A549 (cell line): ENCODE data around the gene PTPRN2. TPM values are rescaled to one million over a fixed set of nuclear protein-coding genes. Genes with fewer than 3 reads are reported as not detected.
"Not testable (repeated sequence)": the region's sequence is repeated elsewhere in the genome, so short reads cannot be mapped to it uniquely, and the experiment has no call there.

Source experiments
- ATAC-seq, 2 experiments: fragments of 200-7000 bp in 1 of 2; fragments of >200 bp in 1 of 2; cut with Nextera tagmentation in 1 of 2; cut with Tn5 transposase in 1 of 2; 3 replicates each; pipeline versions ENCODE4 v1.8.0 to v1.9.1; 2018 to 2020; ENCODE audit warnings: mild to moderate bottlenecking in 1 of 2, moderate library complexity in 1 of 2
- CTCF ChIA-PET: fragments of 300-600 bp; sonication (Branson Sonifier 250); formaldehyde crosslinking; extraction: SDS; loops from one replicate; lab custom pipeline; 2021; ENCODE audit warnings: antibody characterized with exemption, inconsistent platforms; lab: Yijun Ruan, JAX
- POLR2A ChIA-PET: fragments of 350-600 bp; formaldehyde crosslinking; extraction: SDS; loops from one replicate; lab custom pipeline; 2021; ENCODE audit warnings: antibody characterized with exemption, inconsistent platforms; lab: Yijun Ruan, JAX
- DNase-seq, 2 experiments: peaks; one replicate each; pipeline versions ENCODE4 v3.0.0 to v3.0.0-alpha.2; 2011 to 2016; ENCODE audit warnings: low read depth in 1 of 2, low spot score in 1 of 2
- FAIRE-seq: peaks from 2 replicates; lab custom pipeline; 2011; peaks lifted over from hg19 to GRCh38; lab: Jason Lieb, UNC
- H3K27ac ChIP-seq, 2 experiments: fragments of >200 bp; sonication (Bioruptor Twin); formaldehyde crosslinking; 3 replicates each; pipeline ENCODE4 v1.5.1; 2016 to 2017
- H3K4me1 ChIP-seq: fragments of >200 bp; sonication (Bioruptor Twin); formaldehyde crosslinking; 3 replicates; pipeline ENCODE4 v1.6.1; 2016
- H3K4me2 ChIP-seq: fragments of >200 bp; sonication (Bioruptor Twin); formaldehyde crosslinking; 3 replicates; pipeline ENCODE4 v1.6.1; 2016
- H3K4me3 ChIP-seq: fragments of >200 bp; sonication (Bioruptor Twin); formaldehyde crosslinking; 3 replicates; pipeline ENCODE4 v1.5.1; 2016
- H3K9me3 ChIP-seq: fragments of >200 bp; sonication (Bioruptor Twin); formaldehyde crosslinking; 3 replicates; pipeline ENCODE4 v1.6.1; 2016
- ATOH8 ChIP-seq: fragments of 250-450 bp; sonication (Bioruptor Pico); IDR thresholded peaks from 2 replicates; pipeline ENCODE4 v1.5.0; 2020; ENCODE audit warnings: low read depth, mild to moderate bottlenecking, moderate library complexity
- CEBPB ChIP-seq, 2 experiments: fragments of >200 bp in 1 of 2; sonication (Bioruptor Twin) in 1 of 2; formaldehyde crosslinking in 1 of 2; IDR thresholded peaks; 2 replicates each; pipeline ENCODE4 v1.6.1; 2012 to 2016
- CTCF ChIP-seq: fragments of >200 bp; sonication (Bioruptor Twin); formaldehyde crosslinking; IDR thresholded peaks from 3 replicates; pipeline ENCODE4 v1.5.1; 2016
- FOXS1 ChIP-seq: fragments of 250-450 bp; sonication (Bioruptor Pico); IDR thresholded peaks from 2 replicates; pipeline ENCODE4 v1.5.0; 2020; ENCODE audit warnings: mild to moderate bottlenecking, moderate library complexity
- GATA3 ChIP-seq: IDR thresholded peaks from 2 replicates; pipeline ENCODE4 v1.6.1; 2012; ENCODE audit warnings: borderline replicate concordance
- HEYL ChIP-seq: fragments of 250-450 bp; sonication (Bioruptor Pico); IDR thresholded peaks from 2 replicates; pipeline ENCODE4 v1.8.0; 2021; ENCODE audit warnings: mild to moderate bottlenecking, moderate library complexity
- HOXB5 ChIP-seq: fragments of 250-450 bp; sonication (Bioruptor Pico); IDR thresholded peaks from 2 replicates; pipeline ENCODE4 v1.5.0; 2020; ENCODE audit warnings: mild to moderate bottlenecking, moderate library complexity
- PHF8 ChIP-seq: fragments of 200-600 bp; sonication (generic); IDR thresholded peaks from 2 replicates; pipeline ENCODE4 v1.6.1; 2016; ENCODE audit warnings: low read depth, mild to moderate bottlenecking, antibody characterized with exemption, moderate library complexity, borderline replicate concordance
- POLR2A ChIP-seq: IDR thresholded peaks from 2 replicates; pipeline ENCODE4 v1.6.1; 2012; ENCODE audit warnings: mild to moderate bottlenecking, low read length
- RAD21 ChIP-seq, 2 experiments: fragments of >200 bp in 1 of 2; sonication (Bioruptor Twin) in 1 of 2; formaldehyde crosslinking in 1 of 2; IDR thresholded peaks in 1 of 2; conservative IDR thresholded peaks in 1 of 2; 2 replicates in 1 of 2; 3 replicates in 1 of 2; pipeline ENCODE4 v1.6.1; 2012 to 2018; ENCODE audit warnings: inconsistent platforms in 1 of 2
- RARB ChIP-seq: fragments of 250-450 bp; sonication (Bioruptor Pico); IDR thresholded peaks from 2 replicates; pipeline ENCODE4 v1.8.0; 2021; ENCODE audit warnings: mild to moderate bottlenecking, moderate library complexity
- SMC3 ChIP-seq: fragments of >200 bp; sonication (Bioruptor Twin); formaldehyde crosslinking; IDR thresholded peaks from 3 replicates; pipeline ENCODE4 v1.6.1; 2018; ENCODE audit warnings: inconsistent platforms
- SREBF2 ChIP-seq: fragments of 450-650 bp; IDR thresholded peaks from 2 replicates; pipeline ENCODE4 v1.6.1; 2014; ENCODE audit warnings: mild to moderate bottlenecking, moderate library complexity
- ZSCAN20 ChIP-seq: fragments of 250-450 bp; sonication (Bioruptor Pico); IDR thresholded peaks from 2 replicates; pipeline ENCODE4 v1.8.0; 2022; ENCODE audit warnings: mild to moderate bottlenecking, moderate library complexity
- WGBS: methylation state at CpG from one replicate; pipeline ENCODE4 v1.1.6; 2017; ENCODE audit errors: missing lambda C conversion rate; 5-methylcytosine and 5-hydroxymethylcytosine counted together
- polyA plus RNA-seq, 4 experiments: library from polyadenylated mRNA; depleted of rRNA in 3 of 4; stranded (reverse); fragments of >200 nt; fragmentation: RNase III in 1 of 4; extraction: RNeasy Plus Mini Kit Qiagen cat#74134 plus additional on column Dnase treatment in 1 of 4; gene quantifications; 2 replicates in 3 of 4; 3 replicates in 1 of 4; pipeline ENCODE4 v1.2.3, GENCODE V29; 2011 to 2017
- TF ChIP-seq, protein P1 (sequence below): IDR thresholded peaks from 2 replicates; pipeline ENCODE4 v1.6.1; 2012
- TF ChIP-seq, protein P2 (sequence below): fragments of 150-350 bp; IDR thresholded peaks from 2 replicates; pipeline ENCODE4 v1.6.1; 2014; ENCODE audit warnings: low read depth, mild to moderate bottlenecking, low read length

The PTPRN2 gene
- polyA plus RNA-seq, 2 of the 4 experiments (the other 2 are of a cell fraction), result 0.41 to 1.2 TPM

- TF ChIP-seq RARB (CRISPR knock-in tag) (no peak), HEYL (CRISPR knock-in tag) (no peak), ZSCAN20 (no peak)
- TF ChIP-seq, all 56 proteins: peak for 0
Measured at GRCh38 chr7:158354861-158355260, 232.8 kb downstream of the PTPRN2 start (continued).

DNA sequence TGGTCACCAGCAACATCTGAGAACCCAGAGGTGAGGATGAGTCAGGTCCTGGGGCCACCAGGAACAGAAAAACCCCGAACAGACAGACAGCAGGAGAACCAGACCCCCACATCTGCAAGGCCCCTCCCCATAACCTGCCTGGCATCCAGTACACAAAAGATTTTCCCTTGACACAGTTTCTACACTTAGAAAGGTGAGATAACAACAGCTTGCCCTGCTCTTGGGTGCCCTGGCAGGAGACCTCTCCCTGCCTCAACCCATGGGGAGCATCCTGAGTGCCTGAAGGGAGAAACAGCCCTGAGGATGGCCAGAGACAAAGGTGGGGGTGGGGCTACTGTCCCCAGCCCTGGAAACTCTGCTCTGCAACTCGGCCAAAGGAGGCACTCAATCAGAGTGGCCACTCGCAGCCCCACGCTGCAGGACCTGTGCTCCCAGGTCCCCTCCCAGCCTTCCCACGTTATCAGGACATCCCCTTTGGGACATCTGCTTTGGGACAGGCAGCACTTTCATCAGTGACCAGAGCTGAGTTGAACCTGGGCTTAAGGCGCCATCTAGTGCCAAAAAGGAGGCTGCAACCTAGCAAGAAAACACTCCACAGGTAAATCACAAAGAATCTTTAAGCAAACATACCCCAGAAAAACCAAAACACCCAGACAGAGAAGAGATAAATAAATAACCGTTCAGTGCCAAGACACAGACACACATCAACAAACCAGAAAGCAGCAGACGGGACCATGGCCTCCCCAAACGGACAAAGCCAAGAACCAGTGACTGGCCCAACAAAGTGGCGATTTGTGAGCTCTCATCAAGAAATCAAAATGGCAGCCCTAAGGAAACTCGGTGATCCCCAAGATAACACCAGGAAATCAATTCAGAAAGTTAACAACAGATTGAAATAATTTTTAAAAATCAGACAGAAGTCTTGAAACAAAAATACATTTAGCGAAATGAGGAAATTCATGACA, 233.7 kb downstream of the PTPRN2 start:
- no peak overlapping the region for H3K4me2 ChIP-seq
- no peak overlapping the region for H3K4me3 ChIP-seq
- H3K27ac ChIP-seq, result no peak overlapping the region
- TF ChIP-seq CTCF (peak; percentile 44), RAD21 (conservative IDR thresholded peaks at IDR 0.05 in 1 of 2, IDR thresholded peaks at IDR 0.05 in 1 of 2) (peak; percentile 56 to 75; a peak in 4 of 5 replicates), FOXS1 (CRISPR knock-in tag) (no peak), SMC3 (0 out of 3 replicates have a peak, but pooled peaks have one; percentile 12), GATA3 (no peak), RARB (CRISPR knock-in tag) (no peak)
- FAIRE-seq (no peak), DNase-seq (peak in 1 of 2 experiments; percentile 44), ATAC-seq (peak in 1 of 2 experiments; percentile 69; a peak in 3 of 6 replicates)
- no peaks in the 10 kb centered on the region for H3K4me1 ChIP-seq
- ChIA-PET CTCF (interaction anchor here (0.8 to 1.2 kb wide), 3 partner anchors 12 to 292 kb away, joined by 3 to 4 read pairs (median 4); no protein-coding TSS in a partner anchor), POLR2A (no interaction called here)
- 25% methylated on average over 12 of the region's 12 CpGs for WGBS
- 0 out of 3 replicates have a peak, but pooled peaks cover 4% of the 10 kb centered on the region for H3K9me3 ChIP-seq

- H3K4me1 ChIP-seq, H3K9me3 ChIP-seq, FAIRE-seq, H3K4me3 ChIP-seq, H3K27ac ChIP-seq, CTCF ChIA-PET, H3K4me2 ChIP-seq, DNase-seq, POLR2A ChIA-PET, ATAC-seq: not testable (repeated sequence)
- WGBS, result 36% methylated on average over 10 of the region's 30 CpGs
Measured at GRCh38 chr7:158351899-158352729, 235.5 kb downstream of the PTPRN2 start.

- ATAC-seq (no peak), DNase-seq (no peak), FAIRE-seq (no peak)
- CTCF ChIA-PET, result no interaction called here
- H3K9me3 ChIP-seq, result 0 out of 3 replicates have a peak, but pooled peaks cover 4% of the 10 kb centered on the region
- TF ChIP-seq HOXB5 (CRISPR knock-in tag), result no peak
- TF ChIP-seq, protein P1, sequence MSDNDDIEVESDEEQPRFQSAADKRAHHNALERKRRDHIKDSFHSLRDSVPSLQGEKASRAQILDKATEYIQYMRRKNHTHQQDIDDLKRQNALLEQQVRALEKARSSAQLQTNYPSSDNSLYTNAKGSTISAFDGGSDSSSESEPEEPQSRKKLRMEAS, result no peak
- TF ChIP-seq RAD21 (conservative IDR thresholded peaks at IDR 0.05 in 1 of 2, IDR thresholded peaks at IDR 0.05 in 1 of 2), result no peak
- TF ChIP-seq, protein P2, sequence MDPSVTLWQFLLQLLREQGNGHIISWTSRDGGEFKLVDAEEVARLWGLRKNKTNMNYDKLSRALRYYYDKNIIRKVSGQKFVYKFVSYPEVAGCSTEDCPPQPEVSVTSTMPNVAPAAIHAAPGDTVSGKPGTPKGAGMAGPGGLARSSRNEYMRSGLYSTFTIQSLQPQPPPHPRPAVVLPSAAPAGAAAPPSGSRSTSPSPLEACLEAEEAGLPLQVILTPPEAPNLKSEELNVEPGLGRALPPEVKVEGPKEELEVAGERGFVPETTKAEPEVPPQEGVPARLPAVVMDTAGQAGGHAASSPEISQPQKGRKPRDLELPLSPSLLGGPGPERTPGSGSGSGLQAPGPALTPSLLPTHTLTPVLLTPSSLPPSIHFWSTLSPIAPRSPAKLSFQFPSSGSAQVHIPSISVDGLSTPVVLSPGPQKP, result no peak
- no peak for TF ChIP-seq SREBF2
- no peak for TF ChIP-seq POLR2A
- no peak for TF ChIP-seq CEBPB (IDR thresholded peaks at IDR 0.05)
- no peak for TF ChIP-seq PHF8
- TF ChIP-seq ATOH8 (CRISPR knock-in tag), result no peak
- no peaks in the 10 kb centered on the region for H3K4me1 ChIP-seq
- no peak overlapping the region for H3K4me2 ChIP-seq
- POLR2A ChIA-PET, result no interaction called here
- no peak overlapping the region for H3K27ac ChIP-seq
- no peak overlapping the region for H3K4me3 ChIP-seq
- WGBS, result 39% methylated on average over 9 of the region's 9 CpGs
Measured at GRCh38 chr7:158351481-158351880, 236.1 kb downstream of the PTPRN2 start.
